ENCODE measurements around the gene CLMN.

The CLMN gene

GRCh38 chr14:95198320-95198719 lies 121.4 kb downstream of the CLMN start:
- H3K9me3 ChIP-seq (ENCODE audit: control insufficient read depth, low read length), result peaks cover 3% of the 10 kb centered on the region
- 88 to 90% methylated on average over 5 to 9 of the region's 9 CpGs for WGBS, 2 experiments (ENCODE audit: insufficient coverage in 2 of 2)
- H3K4me3 ChIP-seq (ENCODE audit: extremely low read depth, insufficient read depth, low read length, poor library complexity, severe bottlenecking), result no peak overlapping the region
- H3K4me1 ChIP-seq (ENCODE audit: control insufficient read depth, insufficient read depth, low read length, poor library complexity, severe bottlenecking), result no peaks in the 10 kb centered on the region
- H3K36me3 ChIP-seq (ENCODE audit: control insufficient read depth, insufficient read depth, low read length), result no peaks in the 10 kb centered on the region
- no peak overlapping the region for H3K27ac ChIP-seq (ENCODE audit: low read depth, low read length, severe bottlenecking)

DNA sequence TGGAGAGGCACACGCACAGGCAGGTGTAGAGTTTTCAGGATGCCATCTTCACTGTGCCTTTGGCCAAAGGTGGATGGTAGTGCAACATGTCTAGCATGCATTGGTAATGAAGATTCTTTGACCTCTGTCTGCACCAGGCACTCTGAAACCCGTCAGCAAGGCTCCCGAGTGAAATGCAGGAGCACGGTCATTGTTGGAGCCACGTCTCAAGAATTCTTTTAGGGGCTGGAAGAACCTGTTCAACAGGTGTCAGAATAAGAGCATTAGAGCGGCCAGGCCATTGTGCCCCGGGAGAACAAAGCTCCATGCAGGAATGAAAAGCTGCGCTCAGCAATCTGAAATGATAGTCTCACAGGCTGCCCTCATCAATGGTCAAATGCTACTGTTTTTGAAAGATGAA lies 122.2 kb downstream of the CLMN start:
- 88 to 89% methylated on average over 8 of the region's 8 CpGs for WGBS, 2 experiments (ENCODE audit: insufficient coverage in 2 of 2)
- H3K36me3 ChIP-seq (ENCODE audit: control insufficient read depth, insufficient read depth, low read length), result no peaks in the 10 kb centered on the region
- peaks cover 3% of the 10 kb centered on the region for H3K9me3 ChIP-seq (ENCODE audit: control insufficient read depth, low read length)
- H3K4me3 ChIP-seq (ENCODE audit: extremely low read depth, insufficient read depth, low read length, poor library complexity, severe bottlenecking), result no peak overlapping the region
- H3K27ac ChIP-seq (ENCODE audit: low read depth, low read length, severe bottlenecking), result no peak overlapping the region
- no peaks in the 10 kb centered on the region for H3K4me1 ChIP-seq (ENCODE audit: control insufficient read depth, insufficient read depth, low read length, poor library complexity, severe bottlenecking)

DNA sequence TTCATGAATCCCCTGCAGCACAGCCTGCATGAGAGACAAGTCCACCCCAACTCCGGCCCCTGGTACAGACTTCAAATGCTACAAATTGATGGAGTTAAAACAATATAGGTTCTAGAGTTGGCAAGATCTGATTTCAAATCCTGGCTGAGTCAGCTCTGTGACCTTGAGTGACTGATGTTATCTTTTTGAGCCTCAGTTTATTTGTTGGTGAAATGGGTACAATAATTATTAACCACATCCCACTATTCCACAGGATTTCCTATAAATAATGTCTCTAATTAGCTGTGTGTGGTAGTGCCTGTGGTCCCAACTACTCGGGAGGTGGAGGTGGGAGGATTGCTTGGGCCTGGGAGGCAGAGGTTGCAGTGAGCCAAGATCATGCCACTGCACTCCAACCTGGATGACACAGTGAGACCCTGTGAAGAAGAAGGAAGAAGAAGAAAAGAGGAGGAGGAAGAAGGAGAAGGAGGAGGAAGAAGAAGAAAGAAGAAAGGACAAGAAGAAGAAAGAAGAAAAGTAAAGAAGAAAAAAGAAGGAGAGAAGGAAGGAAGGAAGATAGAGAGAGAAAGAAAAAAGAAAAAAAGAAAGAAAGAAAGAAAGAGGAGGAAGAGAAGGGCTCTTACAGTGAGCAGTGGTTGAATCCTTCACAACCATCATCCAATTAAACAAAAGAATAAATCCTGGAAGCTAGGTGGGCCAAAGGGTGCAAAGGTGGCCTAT lies 122.7 kb downstream of the CLMN start:
- Histone ChIP-seq H3K27ac (ENCODE audit: low read depth, low read length, severe bottlenecking) (no peak overlapping the region), H3K4me3 (ENCODE audit: extremely low read depth, insufficient read depth, low read length, poor library complexity, severe bottlenecking) (no peak overlapping the region), H3K36me3 (ENCODE audit: control insufficient read depth, insufficient read depth, low read length) (no peaks in the 10 kb centered on the region), H3K4me1 (ENCODE audit: control insufficient read depth, insufficient read depth, low read length, poor library complexity, severe bottlenecking) (no peaks in the 10 kb centered on the region), H3K9me3 (ENCODE audit: control insufficient read depth, low read length) (peaks cover 3% of the 10 kb centered on the region)
- WGBS, 2 experiments (ENCODE audit: insufficient coverage in 2 of 2), result 57 to 100% methylated on average over 1 of the region's 2 CpGs

DNA sequence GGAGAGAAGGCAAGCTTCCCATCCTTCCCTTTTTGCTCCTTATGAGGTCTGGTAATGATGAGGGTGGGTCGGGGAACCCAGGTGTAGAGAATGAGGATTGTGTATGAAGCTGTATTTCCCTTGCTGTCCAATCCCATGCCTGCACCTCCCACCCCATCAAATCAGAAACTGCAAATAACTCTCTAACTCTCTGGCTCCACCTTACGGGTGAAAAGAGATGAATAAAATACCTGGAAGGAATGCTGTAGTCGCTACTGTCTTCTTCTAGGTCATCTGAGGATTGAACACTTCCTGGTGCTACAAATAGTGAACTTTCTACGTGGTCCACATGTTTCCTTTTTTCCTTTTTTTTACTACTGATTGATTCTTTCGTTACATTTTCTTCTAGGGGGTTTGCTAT lies 123.4 kb downstream of the CLMN start:
- Histone ChIP-seq H3K4me3 (ENCODE audit: extremely low read depth, insufficient read depth, low read length, poor library complexity, severe bottlenecking) (no peak overlapping the region), H3K4me1 (ENCODE audit: control insufficient read depth, insufficient read depth, low read length, poor library complexity, severe bottlenecking) (no peaks in the 10 kb centered on the region), H3K9me3 (ENCODE audit: control insufficient read depth, low read length) (no peaks in the 10 kb centered on the region), H3K36me3 (ENCODE audit: control insufficient read depth, insufficient read depth, low read length) (no peaks in the 10 kb centered on the region), H3K27ac (ENCODE audit: low read depth, low read length, severe bottlenecking) (no peak overlapping the region)
- WGBS, 2 experiments (ENCODE audit: insufficient coverage in 2 of 2), result 77 to 91% methylated on average over 3 to 4 of the region's 5 CpGs

- WGBS, 2 experiments (ENCODE audit: insufficient coverage in 2 of 2), result 94 to 100% methylated on average over 2 to 6 of the region's 6 CpGs
- Histone ChIP-seq H3K9me3 (ENCODE audit: control insufficient read depth, low read length) (no peaks in the 10 kb centered on the region), H3K4me3 (ENCODE audit: extremely low read depth, insufficient read depth, low read length, poor library complexity, severe bottlenecking) (no peak overlapping the region), H3K27ac (ENCODE audit: low read depth, low read length, severe bottlenecking) (no peak overlapping the region), H3K4me1 (ENCODE audit: control insufficient read depth, insufficient read depth, low read length, poor library complexity, severe bottlenecking) (no peaks in the 10 kb centered on the region), H3K36me3 (ENCODE audit: control insufficient read depth, insufficient read depth, low read length) (no peaks in the 10 kb centered on the region)
These were observed 124.7 kb downstream of the CLMN start for GRCh38 chr14:95195031-95195430.

GRCh38 chr14:95193081-95193480 lies 126.6 kb downstream of the CLMN start:
- Histone ChIP-seq H3K4me1 (ENCODE audit: control insufficient read depth, insufficient read depth, low read length, poor library complexity, severe bottlenecking) (no peaks in the 10 kb centered on the region), H3K4me3 (ENCODE audit: extremely low read depth, insufficient read depth, low read length, poor library complexity, severe bottlenecking) (no peak overlapping the region), H3K27ac (ENCODE audit: low read depth, low read length, severe bottlenecking) (no peak overlapping the region), H3K9me3 (ENCODE audit: control insufficient read depth, low read length) (peaks cover 7% of the 10 kb centered on the region), H3K36me3 (ENCODE audit: control insufficient read depth, insufficient read depth, low read length) (no peaks in the 10 kb centered on the region)
- WGBS, 2 experiments (ENCODE audit: insufficient coverage in 2 of 2), result 86 to 91% methylated on average over 3 to 4 of the region's 6 CpGs

DNA sequence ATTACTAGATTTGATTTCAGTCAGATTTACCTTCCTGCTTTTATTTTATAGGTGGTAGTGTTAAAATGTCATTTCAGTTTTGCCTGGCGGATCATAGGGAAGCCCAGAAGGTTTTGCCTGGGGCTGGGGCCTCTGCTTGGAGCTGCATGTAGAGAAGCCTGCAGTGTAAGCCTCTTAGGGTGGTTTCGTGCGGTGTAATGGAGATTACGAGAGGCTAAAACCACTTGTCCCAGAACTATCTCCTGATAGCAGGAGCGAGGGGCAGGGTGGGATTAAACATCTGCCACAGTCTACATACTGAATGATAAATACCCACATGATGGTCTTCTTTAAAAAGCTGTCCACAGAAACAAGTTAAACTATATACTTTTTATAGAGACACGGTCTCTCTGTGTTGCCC lies 127.4 kb downstream of the CLMN start:
- no peaks in the 10 kb centered on the region for H3K4me1 ChIP-seq (ENCODE audit: control insufficient read depth, insufficient read depth, low read length, poor library complexity, severe bottlenecking)
- peaks cover 12% of the 10 kb centered on the region for H3K9me3 ChIP-seq (ENCODE audit: control insufficient read depth, low read length)
- no peak overlapping the region for H3K27ac ChIP-seq (ENCODE audit: low read depth, low read length, severe bottlenecking)
- H3K36me3 ChIP-seq (ENCODE audit: control insufficient read depth, insufficient read depth, low read length), result no peaks in the 10 kb centered on the region
- H3K4me3 ChIP-seq (ENCODE audit: extremely low read depth, insufficient read depth, low read length, poor library complexity, severe bottlenecking), result no peak overlapping the region
- WGBS, 2 experiments (ENCODE audit: insufficient coverage in 2 of 2), result 90 to 94% methylated on average over 2 of the region's 6 CpGs

DNA sequence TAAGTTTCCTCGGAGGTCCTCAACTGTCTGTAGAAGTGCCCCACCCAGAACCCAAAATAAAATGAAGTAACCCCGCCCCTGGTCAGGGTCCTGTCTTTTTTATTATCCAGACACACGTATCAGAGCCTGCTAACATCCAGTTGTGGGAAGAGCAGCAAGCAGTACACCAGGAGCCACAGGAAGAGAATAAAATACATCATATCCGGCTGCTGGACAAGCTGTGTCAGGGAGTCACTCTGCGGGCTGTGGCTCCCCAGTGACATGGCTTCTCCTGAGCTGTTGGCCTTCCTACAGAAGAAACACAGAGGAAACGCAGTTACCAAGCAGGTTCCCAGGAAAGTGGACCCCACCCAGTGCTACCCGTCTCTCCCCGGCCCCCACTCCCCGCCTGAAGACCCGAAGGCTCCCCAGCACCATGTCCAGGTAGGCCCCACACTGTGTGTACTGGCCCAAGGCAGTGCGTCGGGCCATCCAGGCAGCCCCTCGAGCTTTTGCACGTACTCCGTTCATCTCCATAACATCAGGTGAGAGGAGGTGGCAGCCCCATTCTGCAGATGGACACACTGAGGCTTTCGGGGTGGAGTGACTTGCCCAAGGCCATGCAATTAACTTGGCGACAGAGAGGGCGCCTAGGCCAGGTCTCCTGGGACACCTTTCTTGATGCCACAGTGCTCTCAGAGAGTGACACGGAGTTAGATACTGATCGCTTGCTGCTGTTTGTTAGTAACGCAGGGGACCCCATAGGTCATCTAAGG lies 128.1 kb downstream of the CLMN start:
- H3K4me3 ChIP-seq (ENCODE audit: extremely low read depth, insufficient read depth, low read length, poor library complexity, severe bottlenecking), result no peak overlapping the region
- H3K9me3 ChIP-seq (ENCODE audit: control insufficient read depth, low read length), result peaks cover 12% of the 10 kb centered on the region
- H3K36me3 ChIP-seq (ENCODE audit: control insufficient read depth, insufficient read depth, low read length), result no peaks in the 10 kb centered on the region
- no peaks in the 10 kb centered on the region for H3K4me1 ChIP-seq (ENCODE audit: control insufficient read depth, insufficient read depth, low read length, poor library complexity, severe bottlenecking)
- no peak overlapping the region for H3K27ac ChIP-seq (ENCODE audit: low read depth, low read length, severe bottlenecking)
- 97 to 98% methylated on average over 17 to 21 of the region's 21 CpGs for WGBS, 2 experiments (ENCODE audit: insufficient coverage in 2 of 2)

- no peak overlapping the region for H3K4me3 ChIP-seq (ENCODE audit: extremely low read depth, insufficient read depth, low read length, poor library complexity, severe bottlenecking)
- WGBS, 2 experiments (ENCODE audit: insufficient coverage in 2 of 2), result 96 to 98% methylated on average over 4 to 6 of the region's 7 CpGs
- no peaks in the 10 kb centered on the region for H3K36me3 ChIP-seq (ENCODE audit: control insufficient read depth, insufficient read depth, low read length)
These were observed 128.9 kb downstream of the CLMN start for GRCh38 chr14:95190857-95191256.

DNA sequence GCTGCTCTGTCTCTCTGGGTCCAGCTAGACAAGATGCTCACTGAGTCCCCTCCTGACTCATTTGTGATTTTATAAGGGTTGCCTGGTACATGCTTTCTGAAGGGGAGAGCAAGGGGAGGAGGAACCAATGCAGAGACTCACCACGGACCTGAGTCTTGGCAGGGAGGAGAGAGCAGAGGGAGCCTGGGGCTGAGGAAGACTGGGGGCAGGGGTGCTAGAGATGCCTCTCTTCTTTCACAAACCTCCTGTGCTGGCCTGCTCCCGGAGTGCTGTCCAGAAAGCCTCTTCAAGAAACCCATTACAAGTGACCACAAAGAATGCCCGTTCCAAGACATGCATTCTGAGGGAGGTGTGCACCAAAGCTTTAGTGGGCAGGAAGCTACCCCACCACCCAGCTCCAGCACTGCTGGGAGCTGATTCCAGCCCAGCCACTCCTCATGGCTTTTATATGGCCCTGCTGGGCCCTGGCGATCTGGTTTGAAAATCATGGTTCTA lies 129.3 kb downstream of the CLMN start:
- no peak overlapping the region for H3K4me3 ChIP-seq (ENCODE audit: extremely low read depth, insufficient read depth, low read length, poor library complexity, severe bottlenecking)
- H3K36me3 ChIP-seq (ENCODE audit: control insufficient read depth, insufficient read depth, low read length), result no peaks in the 10 kb centered on the region
- no peak overlapping the region for H3K27ac ChIP-seq (ENCODE audit: low read depth, low read length, severe bottlenecking)
- peaks cover 12% of the 10 kb centered on the region for H3K9me3 ChIP-seq (ENCODE audit: control insufficient read depth, low read length)
- WGBS, 2 experiments (ENCODE audit: insufficient coverage in 2 of 2), result 93% methylated on average over 2 of the region's 4 CpGs; no CpG with 5 or more reads in 1 of the 2 experiments
- H3K4me1 ChIP-seq (ENCODE audit: control insufficient read depth, insufficient read depth, low read length, poor library complexity, severe bottlenecking), result peaks cover 3% of the 10 kb centered on the region

More at GRCh38 chr14:95190857-95191256, 128.9 kb downstream of the CLMN start:
- Histone ChIP-seq H3K9me3 (ENCODE audit: control insufficient read depth, low read length) (peaks cover 12% of the 10 kb centered on the region), H3K27ac (ENCODE audit: low read depth, low read length, severe bottlenecking) (no peak overlapping the region), H3K4me1 (ENCODE audit: control insufficient read depth, insufficient read depth, low read length, poor library complexity, severe bottlenecking) (no peaks in the 10 kb centered on the region)
